Panc1 (cell line): Measurements from ENCODE around the gene TMEM178A. TPM values are rescaled to one million over a fixed set of nuclear protein-coding genes. Genes with fewer than 3 reads are reported as not detected.

Experiments
- ATAC-seq: fragments of 200-7000 bp; cut with Tn5 transposase; 2 replicates; pipeline ENCODE4 v1.9.1; 2020; ENCODE audit warnings: mild to moderate bottlenecking, moderate library complexity
- BruUV-seq: library from RNA; stranded (reverse); fragments of 400-500 nt; replicated peaks from 2 replicates; lab custom pipeline; 2021; lab: Mats Ljungman, UMichigan
- CTCF ChIA-PET: fragments of 300-600 bp; sonication (Branson Sonifier 250); formaldehyde crosslinking; loops from one replicate; lab custom pipeline; 2022; ENCODE audit warnings: antibody characterized with exemption; lab: Charles Lee
- POLR2A ChIA-PET: fragments of 300-600 bp; sonication (Branson Sonifier 250); formaldehyde crosslinking; loops from one replicate; lab custom pipeline; 2022; ENCODE audit warnings: antibody characterized with exemption; lab: Charles Lee
- DNase-seq: peaks from one replicate; pipeline ENCODE4 v3.0.0-alpha.2; 2010; ENCODE audit warnings: low read depth, low spot score
- H3K27ac ChIP-seq: 2 replicates; pipeline ENCODE4 v1.5.1; 2011; ENCODE audit warnings: mild to moderate bottlenecking, low read length, inconsistent platforms
- H3K27me3 ChIP-seq: fragments of 200-500 bp; sonication (Bioruptor generic); 2 replicates; pipeline ENCODE4 v1.6.0; 2014; ENCODE audit warnings: low read length, inconsistent platforms; ENCODE audit not compliant: control insufficient read depth, insufficient read depth
- H3K36me3 ChIP-seq: fragments of 200-500 bp; sonication (Bioruptor generic); 2 replicates; pipeline ENCODE4 v1.5.1; 2014; ENCODE audit warnings: inconsistent platforms, mild to moderate bottlenecking, low read length, moderate library complexity; ENCODE audit not compliant: control insufficient read depth, insufficient read depth
- H3K4me1 ChIP-seq: 2 replicates; pipeline ENCODE4 v1.5.1; 2011; ENCODE audit warnings: inconsistent platforms, mild to moderate bottlenecking, low read length, moderate library complexity; ENCODE audit not compliant: control insufficient read depth, insufficient read depth
- H3K4me3 ChIP-seq, 2 experiments: 2 replicates each; pipeline ENCODE4 v1.5.1; 2011 to 2012; ENCODE audit warnings: low read depth in 2 of 2, low read length in 2 of 2, mild to moderate bottlenecking in 2 of 2, inconsistent platforms in 1 of 2, moderate library complexity in 1 of 2
- H3K9me3 ChIP-seq: fragments of 200-500 bp; sonication (Bioruptor generic); 2 replicates; pipeline ENCODE4 v1.5.1; 2014; ENCODE audit warnings: low read depth, mild to moderate bottlenecking, inconsistent platforms, low read length, moderate library complexity; ENCODE audit not compliant: control insufficient read depth, insufficient read depth
- CTCF ChIP-seq: fragments of 450-650 bp; IDR thresholded peaks from 2 replicates; pipeline ENCODE4 v1.5.1; 2017; ENCODE audit warnings: mild to moderate bottlenecking
- POLR2AphosphoS5 ChIP-seq: IDR thresholded peaks from 2 replicates; pipeline ENCODE4 v1.6.1; 2012; ENCODE audit warnings: mild to moderate bottlenecking, low read depth, low read length, moderate library complexity
- REST ChIP-seq, 2 experiments: IDR thresholded peaks; 2 replicates each; pipeline ENCODE4 v1.6.1; 2011 to 2012; ENCODE audit warnings: low read depth in 2 of 2, control low read depth in 1 of 2, low read length in 1 of 2, mild to moderate bottlenecking in 1 of 2, moderate library complexity in 1 of 2; ENCODE audit not compliant: insufficient read depth in 1 of 2
- SIN3A ChIP-seq: IDR thresholded peaks from 2 replicates; pipeline ENCODE4 v1.6.1; 2012; ENCODE audit warnings: low read depth, mild to moderate bottlenecking, low read length, moderate library complexity, borderline replicate concordance; ENCODE audit not compliant: insufficient read depth
- TCF7L2 ChIP-seq: IDR thresholded peaks from 2 replicates; pipeline ENCODE4 v1.6.1; 2011; ENCODE audit warnings: mild to moderate bottlenecking, low read depth, low read length, inconsistent platforms
- in situ Hi-C: cut with HindIII; loops from 2 replicates; pipeline ENCODE4 v1.10.0; 2016; ENCODE audit warnings: low sequenced_read_pairs, low pct_unique_long_range_greater_than_20kb
- intact Hi-C: fragments of 100-400 bp; cut with micrococcal nuclease; formaldehyde crosslinking; loops from one replicate; pipeline ENCODE4 v1.10.0; 2022; ENCODE audit not compliant: unreplicated experiment
- total RNA-seq: library from RNA; stranded (reverse); gene quantifications from one replicate; pipeline ENCODE4 v1.2.1, GENCODE V29; 2021; ENCODE audit not compliant: unreplicated experiment

TMEM178A gene
- total RNA-seq, 1 experiment from 2014 or later = not detected

DNA sequence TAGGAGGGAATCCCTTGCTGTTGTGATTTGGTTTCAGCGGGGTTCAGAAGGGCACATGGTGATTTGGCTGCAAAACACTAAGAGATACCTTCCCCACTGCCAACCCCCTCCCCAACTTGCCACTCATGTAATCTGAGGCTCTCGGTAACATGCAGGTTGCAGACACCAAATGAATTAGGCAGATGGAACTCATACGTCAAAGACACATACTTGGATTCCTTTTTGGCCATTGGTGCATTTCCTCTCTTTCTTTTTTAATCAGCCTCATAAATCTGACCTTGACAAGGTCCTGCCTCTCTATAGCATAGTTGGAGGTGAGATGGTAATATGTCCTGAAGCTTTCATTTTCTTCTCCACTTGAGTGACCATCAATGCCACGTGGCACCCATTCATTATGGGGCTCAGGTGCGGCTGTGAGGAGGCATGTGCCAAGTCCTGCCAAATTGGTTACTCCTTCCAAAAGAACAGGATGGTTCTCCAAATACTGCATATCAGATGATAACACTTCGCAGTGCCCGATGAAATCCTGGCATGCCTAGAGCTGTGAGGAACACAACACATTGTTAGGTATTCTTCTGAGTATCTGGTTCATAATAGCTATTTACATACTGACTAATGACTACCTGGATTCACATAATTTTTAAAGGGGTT, 8.3 kb upstream of the TMEM178A start:
- H3K9me3 ChIP-seq = no peaks in the 10 kb centered on the region
- H3K4me3 ChIP-seq = no peak overlapping the region
- H3K27ac ChIP-seq = no peak overlapping the region
- ChIA-PET POLR2A (no interaction called here), CTCF (no interaction called here)
- H3K4me1 ChIP-seq = no peaks in the 10 kb centered on the region
- in situ Hi-C loops (no loop called here), intact Hi-C loops (no loop called here)
- H3K36me3 ChIP-seq = no peaks in the 10 kb centered on the region
- DNase-seq = no peak
- TF ChIP-seq SIN3A = no peak
- no peak for TF ChIP-seq TCF7L2
- TF ChIP-seq REST (IDR thresholded peaks at IDR 0.05; ENCODE audit: insufficient read depth in 1 of 2, low read depth in 2 of 2, low read length in 1 of 2) = no peak
- no peak for TF ChIP-seq POLR2AphosphoS5
- no peak for TF ChIP-seq CTCF
- ATAC-seq = no peak
- no TSS peak for BruUV-seq
- peaks cover 2% of the 10 kb centered on the region for H3K27me3 ChIP-seq

- Histone ChIP-seq H3K4me1 (no peaks in the 10 kb centered on the region), H3K9me3 (no peaks in the 10 kb centered on the region), H3K36me3 (no peaks in the 10 kb centered on the region), H3K4me3 (no peak overlapping the region), H3K27me3 (peaks cover 2% of the 10 kb centered on the region), H3K27ac (no peak overlapping the region)
- no peak for ATAC-seq
- ChIA-PET CTCF (no interaction called here), POLR2A (no interaction called here)
- no peak for DNase-seq
- TF ChIP-seq POLR2AphosphoS5 (no peak), REST (IDR thresholded peaks at IDR 0.05; ENCODE audit: insufficient read depth in 1 of 2, low read depth in 2 of 2, low read length in 1 of 2) (no peak), TCF7L2 (no peak), CTCF (no peak), SIN3A (no peak)
- no TSS peak for BruUV-seq
- intact Hi-C loops = no loop called here
- in situ Hi-C loops = no loop called here
Observed at GRCh38 chr2:39658371-39658770, 7.3 kb upstream of the TMEM178A start.
